HG02642 (cell line): ENCODE data around the gene CDH13.

Experiments
- ATAC-seq: cut with Tn5 transposase; IDR thresholded peaks from one replicate; pipeline ENCODE4 v1.9.1; 2021; ENCODE audit warnings: mild to moderate bottlenecking; ENCODE audit not compliant: unreplicated experiment, poor library complexity

Gene CDH13

GRCh38 chr16:83734136-83734535 is 1107.4 kb downstream of the CDH13 start:
- ATAC-seq = no peak

GRCh38 chr16:83737729-83738354 is 1111.1 kb downstream of the CDH13 start:
- ATAC-seq = no peak

GRCh38 chr16:83738923-83739503 is 1112.2 kb downstream of the CDH13 start:
- ATAC-seq = no peak

- no peak for ATAC-seq
These were observed 1115.5 kb downstream of the CDH13 start for GRCh38 chr16:83742124-83742899.

- ATAC-seq = no peak
These were observed 1116.5 kb downstream of the CDH13 start for GRCh38 chr16:83743241-83743640.

- no peak for ATAC-seq
These were observed 1117.0 kb downstream of the CDH13 start for GRCh38 chr16:83743720-83744119.

- no peak for ATAC-seq
These were observed 1117.7 kb downstream of the CDH13 start for GRCh38 chr16:83744441-83744981.

GRCh38 chr16:83746611-83747010 is 1119.8 kb downstream of the CDH13 start:
- no peak for ATAC-seq

- ATAC-seq = no peak
These were observed 1121.2 kb downstream of the CDH13 start for GRCh38 chr16:83747936-83748335.

- ATAC-seq = no peak
These were observed 1128.6 kb downstream of the CDH13 start for GRCh38 chr16:83755391-83755790.

GRCh38 chr16:83762141-83762991 is 1135.6 kb downstream of the CDH13 start:
- ATAC-seq = no peak

GRCh38 chr16:83762992-83763358 is 1136.2 kb downstream of the CDH13 start:
- ATAC-seq = no peak

GRCh38 chr16:83768986-83769385 is 1142.2 kb downstream of the CDH13 start:
- ATAC-seq = no peak

GRCh38 chr16:83769397-83770008 is 1142.7 kb downstream of the CDH13 start:
- no peak for ATAC-seq

GRCh38 chr16:83771306-83771942 is 1144.7 kb downstream of the CDH13 start:
- ATAC-seq = no peak

GRCh38 chr16:83772806-83773205 is 1146.0 kb downstream of the CDH13 start:
- no peak for ATAC-seq

- ATAC-seq = no peak
These were observed 1147.3 kb downstream of the CDH13 start for GRCh38 chr16:83774066-83774465.

GRCh38 chr16:83776944-83777343 is 1150.2 kb downstream of the CDH13 start:
- no peak for ATAC-seq

GRCh38 chr16:83779886-83780285 is 1153.1 kb downstream of the CDH13 start:
- no peak for ATAC-seq

- no peak for ATAC-seq
These were observed 1158.7 kb downstream of the CDH13 start for GRCh38 chr16:83785455-83785854.
